WI38 (cell line): ENCODE measurements around the gene MMP28.

Experiments
- H3K4me3 ChIP-seq: 2 replicates; pipeline ENCODE4 v1.5.1; 2011; ENCODE audit warnings: low read depth, mild to moderate bottlenecking, control low read depth, low read length
- CTCF ChIP-seq: IDR thresholded peaks from 2 replicates; pipeline ENCODE4 v1.5.1; 2012; ENCODE audit warnings: low read depth, mild to moderate bottlenecking, control low read depth, low read length

The MMP28 gene

DNA sequence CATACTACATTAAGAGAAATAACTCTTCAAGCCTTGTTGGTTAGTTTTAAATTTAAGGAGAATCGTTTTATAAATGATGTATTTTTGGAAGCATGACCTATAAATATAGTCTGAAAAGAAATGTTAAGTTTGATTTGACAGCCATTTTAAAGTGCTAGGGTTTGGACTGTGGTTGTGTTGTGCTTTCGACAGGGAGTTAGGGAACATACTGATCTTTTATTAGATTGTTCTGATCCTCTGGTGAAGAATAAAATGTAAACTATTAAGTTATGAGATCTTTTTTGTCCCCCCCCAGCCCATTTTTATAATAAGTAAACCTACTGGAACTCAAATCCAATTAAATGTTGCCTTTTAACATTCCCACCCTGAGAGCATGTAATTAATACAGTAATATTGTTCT is 25.9 kb upstream of the MMP28 start:
- no peak overlapping the region for H3K4me3 ChIP-seq
- no peak for TF ChIP-seq CTCF

DNA sequence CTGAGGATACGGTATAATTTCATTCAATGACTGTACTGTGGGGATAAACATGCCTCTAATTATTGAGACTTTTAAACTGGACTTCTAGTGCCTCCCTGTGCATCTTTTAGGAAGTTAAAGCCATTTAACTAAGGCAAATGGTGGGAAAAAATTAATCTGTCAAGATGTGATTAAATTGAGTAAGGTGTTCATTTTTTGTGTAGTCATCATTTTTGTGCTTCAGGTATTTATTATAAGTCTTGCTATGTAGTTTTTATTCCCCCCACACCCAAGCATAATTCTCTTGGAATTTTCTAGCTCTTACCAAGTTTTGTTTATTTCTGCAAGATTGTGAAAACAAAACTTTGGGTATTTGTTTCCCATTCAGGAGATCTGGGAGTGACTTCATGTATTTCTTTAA is 24.0 kb upstream of the MMP28 start:
- no peak overlapping the region for H3K4me3 ChIP-seq
- no peak for TF ChIP-seq CTCF

GRCh38 chr17:35817196-35817595 is 21.8 kb upstream of the MMP28 start:
- no peak for TF ChIP-seq CTCF
- H3K4me3 ChIP-seq, result no peak overlapping the region

GRCh38 chr17:35816723-35817122 is 21.3 kb upstream of the MMP28 start:
- no peak for TF ChIP-seq CTCF
- no peak overlapping the region for H3K4me3 ChIP-seq

DNA sequence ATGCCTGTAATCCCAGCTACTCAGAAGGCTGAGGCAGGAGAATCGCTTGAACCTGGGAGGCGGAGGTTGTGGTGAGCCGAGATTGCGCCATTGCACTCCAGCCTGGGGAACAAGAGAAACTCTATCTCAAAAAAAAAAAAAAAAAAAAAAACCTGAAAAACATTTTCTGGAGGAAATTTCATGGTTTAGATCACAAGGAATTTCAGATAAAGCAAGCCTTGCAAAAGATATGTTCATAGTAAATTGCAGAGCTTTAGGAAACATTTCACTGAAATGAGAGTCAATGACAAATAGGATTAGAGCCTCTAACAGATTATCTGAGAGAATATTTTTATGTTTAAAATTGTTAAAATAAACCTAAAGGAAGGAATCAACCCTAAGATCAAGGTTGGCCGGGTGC is 17.0 kb upstream of the MMP28 start:
- no peak for TF ChIP-seq CTCF
- no peak overlapping the region for H3K4me3 ChIP-seq

GRCh38 chr17:35811759-35812158 is 16.3 kb upstream of the MMP28 start:
- H3K4me3 ChIP-seq, result no peak overlapping the region
- TF ChIP-seq CTCF, result no peak

DNA sequence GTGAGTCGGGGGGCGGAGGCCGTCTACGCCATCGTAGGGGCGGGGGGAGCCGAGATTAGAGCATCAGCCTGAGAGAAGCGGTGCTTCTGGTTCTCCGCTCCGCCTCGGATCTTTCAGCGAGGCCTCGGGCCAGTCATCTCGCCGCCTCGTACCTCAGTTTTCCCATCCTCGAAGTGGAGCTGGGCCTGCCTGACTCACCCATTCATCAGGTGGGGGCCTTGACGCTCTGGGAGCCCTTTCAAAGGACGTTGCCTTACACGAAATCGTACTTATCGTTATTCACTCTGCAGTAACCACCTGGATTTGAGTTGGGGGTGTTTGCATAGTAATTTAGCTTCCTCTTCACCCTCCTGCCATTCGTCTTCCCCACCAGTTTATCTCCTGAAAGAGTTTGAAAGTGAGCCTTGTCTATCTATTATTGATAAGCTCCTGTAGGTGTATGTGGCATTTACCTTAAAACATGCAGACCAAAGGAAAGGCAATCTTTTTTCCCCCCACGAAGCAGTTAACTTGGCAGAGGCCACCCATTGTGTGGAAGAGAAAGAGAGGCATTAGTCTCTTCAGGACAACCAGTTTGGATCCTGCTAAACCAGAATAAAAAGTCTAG is 14.5 kb upstream of the MMP28 start:
- H3K4me3 ChIP-seq, result peak overlapping the region; percentile 68
- TF ChIP-seq CTCF, result no peak
